ENCODE data around the gene GLYATL1B.

- no peak for TF ChIP-seq CTCF (optimal IDR thresholded peaks at IDR 0.05 in 1 of 3, IDR thresholded peaks at IDR 0.05 in 1 of 3, conservative IDR thresholded peaks at IDR 0.05 in 1 of 3; ENCODE audit: extremely low read depth in 1 of 3, insufficient read depth in 2 of 3, low read length in 3 of 3)
- no peak for TF ChIP-seq EZH2 (IDR thresholded peaks at IDR 0.05; ENCODE audit: low read length)
These were observed 51.1 kb downstream of the GLYATL1B start for GRCh38 chr11:59137190-59137589.

Measured in keratinocyte (primary cell).